ENCODE data around the gene IER5L. TPM values are rescaled to one million over a fixed set of nuclear protein-coding genes. Genes with fewer than 3 reads are reported as not detected.

IER5L gene
- total RNA-seq, 6 donors from 2014 or later, result 3.7 to 17.0 (median 10.3) TPM

DNA sequence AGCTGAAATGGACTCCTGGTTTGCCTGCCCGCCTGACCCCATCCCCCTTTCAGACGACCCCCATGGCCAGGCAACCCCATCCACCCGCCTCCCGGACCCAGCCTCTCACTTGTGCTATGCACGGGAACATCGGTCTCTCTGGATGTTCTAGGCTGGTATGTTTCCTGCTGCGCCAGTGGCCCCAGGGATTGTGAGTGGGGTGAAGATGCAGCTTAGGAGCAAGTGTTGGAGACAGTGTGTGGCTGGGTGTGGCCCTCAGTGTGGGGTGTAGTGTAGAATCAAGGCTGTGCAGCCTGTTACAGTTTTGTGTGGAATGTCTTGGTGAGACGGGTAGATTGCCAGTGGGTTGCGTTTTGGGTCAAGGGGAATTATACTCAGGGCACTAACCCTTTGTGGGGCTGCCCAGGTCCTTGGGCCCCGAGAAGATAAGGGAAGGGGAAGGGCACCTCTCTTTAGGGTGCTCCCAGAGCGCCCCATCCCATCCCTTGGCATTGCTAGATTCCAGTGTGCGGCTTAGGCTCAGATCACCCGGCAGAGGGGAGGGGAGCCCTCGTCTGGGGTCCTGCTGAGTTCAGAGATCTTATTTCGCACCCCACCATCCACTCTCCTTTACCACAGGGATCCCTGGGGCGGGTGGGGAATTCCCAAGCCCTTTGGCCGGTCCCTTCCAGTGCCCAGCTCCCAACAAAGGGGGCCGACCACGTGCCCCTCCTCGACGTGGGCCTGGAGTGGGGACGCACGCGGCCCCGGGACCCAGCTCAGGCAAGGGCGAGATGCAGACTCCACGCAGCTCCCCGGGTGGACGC, 4.6 kb downstream of the IER5L start:
- 60 to 85% methylated on average over 7 to 15 of the region's 29 CpGs for WGBS, 2 donors
- Histone ChIP-seq H3K27me3 (no peaks in the 10 kb centered on the region), H3K27ac (peak overlapping the region; percentile 91 to 98 (median 94)), H3K9me3 (no peaks in the 10 kb centered on the region), H3K36me3 (no peaks in the 10 kb centered on the region), H3K4me1 (peaks cover 14 to 26% (median 19%) of the 10 kb centered on the region in 4 donors), H3K4me3 (peak overlapping the region in 3 of 4 donors; percentile 55 to 82 (median 78))
- TF ChIP-seq POLR2AphosphoS5 (IDR thresholded peaks at IDR 0.05), result no peak
- TF ChIP-seq EP300 (IDR thresholded peaks at IDR 0.05), result no peak
- TF ChIP-seq, protein P1, sequence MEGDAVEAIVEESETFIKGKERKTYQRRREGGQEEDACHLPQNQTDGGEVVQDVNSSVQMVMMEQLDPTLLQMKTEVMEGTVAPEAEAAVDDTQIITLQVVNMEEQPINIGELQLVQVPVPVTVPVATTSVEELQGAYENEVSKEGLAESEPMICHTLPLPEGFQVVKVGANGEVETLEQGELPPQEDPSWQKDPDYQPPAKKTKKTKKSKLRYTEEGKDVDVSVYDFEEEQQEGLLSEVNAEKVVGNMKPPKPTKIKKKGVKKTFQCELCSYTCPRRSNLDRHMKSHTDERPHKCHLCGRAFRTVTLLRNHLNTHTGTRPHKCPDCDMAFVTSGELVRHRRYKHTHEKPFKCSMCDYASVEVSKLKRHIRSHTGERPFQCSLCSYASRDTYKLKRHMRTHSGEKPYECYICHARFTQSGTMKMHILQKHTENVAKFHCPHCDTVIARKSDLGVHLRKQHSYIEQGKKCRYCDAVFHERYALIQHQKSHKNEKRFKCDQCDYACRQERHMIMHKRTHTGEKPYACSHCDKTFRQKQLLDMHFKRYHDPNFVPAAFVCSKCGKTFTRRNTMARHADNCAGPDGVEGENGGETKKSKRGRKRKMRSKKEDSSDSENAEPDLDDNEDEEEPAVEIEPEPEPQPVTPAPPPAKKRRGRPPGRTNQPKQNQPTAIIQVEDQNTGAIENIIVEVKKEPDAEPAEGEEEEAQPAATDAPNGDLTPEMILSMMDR (IDR thresholded peaks at IDR 0.05), result no peak
- TF ChIP-seq POLR2A (IDR thresholded peaks at IDR 0.05), result no peak
- ATAC-seq (ENCODE audit: low FRiP score in 2 of 2) (no peak), DNase-seq (no peak)

DNA sequence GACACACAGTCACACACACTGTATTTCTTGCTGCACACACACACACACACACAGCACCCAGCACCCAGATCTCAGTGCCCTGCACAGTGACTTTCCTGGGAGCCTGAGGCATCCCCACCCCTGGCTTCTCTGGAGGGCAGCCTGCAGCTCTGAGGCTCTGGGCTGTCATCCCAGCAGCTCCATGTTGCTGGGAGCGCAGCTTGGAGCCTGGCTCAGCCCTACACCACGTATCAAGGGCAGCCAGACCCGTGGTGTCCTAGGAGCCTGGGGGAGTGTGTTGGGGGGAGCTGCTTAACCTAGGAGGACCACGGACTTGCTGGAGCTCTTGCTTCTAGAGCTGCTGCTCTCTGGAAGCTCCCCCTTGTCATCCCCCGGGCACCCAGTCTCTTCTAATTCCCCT, 5.2 kb downstream of the IER5L start:
- DNase-seq (no peak), ATAC-seq (ENCODE audit: low FRiP score in 2 of 2) (no peak)
- no peak for TF ChIP-seq EP300 (IDR thresholded peaks at IDR 0.05)
- no peak for TF ChIP-seq POLR2AphosphoS5 (IDR thresholded peaks at IDR 0.05)
- no peak for TF ChIP-seq POLR2A (IDR thresholded peaks at IDR 0.05)
- TF ChIP-seq, protein P1 (IDR thresholded peaks at IDR 0.05), result no peak
- no peak overlapping the region for H3K4me3 ChIP-seq
- no peaks in the 10 kb centered on the region for H3K36me3 ChIP-seq
- peaks cover 18 to 29% (median 22%) of the 10 kb centered on the region in 4 donors for H3K4me1 ChIP-seq
- no peak overlapping the region for H3K27ac ChIP-seq
- no peaks in the 10 kb centered on the region for H3K9me3 ChIP-seq
- 43 to 45% methylated on average over 2 to 5 of the region's 5 CpGs for WGBS, 2 donors
- no peaks in the 10 kb centered on the region for H3K27me3 ChIP-seq

DNA sequence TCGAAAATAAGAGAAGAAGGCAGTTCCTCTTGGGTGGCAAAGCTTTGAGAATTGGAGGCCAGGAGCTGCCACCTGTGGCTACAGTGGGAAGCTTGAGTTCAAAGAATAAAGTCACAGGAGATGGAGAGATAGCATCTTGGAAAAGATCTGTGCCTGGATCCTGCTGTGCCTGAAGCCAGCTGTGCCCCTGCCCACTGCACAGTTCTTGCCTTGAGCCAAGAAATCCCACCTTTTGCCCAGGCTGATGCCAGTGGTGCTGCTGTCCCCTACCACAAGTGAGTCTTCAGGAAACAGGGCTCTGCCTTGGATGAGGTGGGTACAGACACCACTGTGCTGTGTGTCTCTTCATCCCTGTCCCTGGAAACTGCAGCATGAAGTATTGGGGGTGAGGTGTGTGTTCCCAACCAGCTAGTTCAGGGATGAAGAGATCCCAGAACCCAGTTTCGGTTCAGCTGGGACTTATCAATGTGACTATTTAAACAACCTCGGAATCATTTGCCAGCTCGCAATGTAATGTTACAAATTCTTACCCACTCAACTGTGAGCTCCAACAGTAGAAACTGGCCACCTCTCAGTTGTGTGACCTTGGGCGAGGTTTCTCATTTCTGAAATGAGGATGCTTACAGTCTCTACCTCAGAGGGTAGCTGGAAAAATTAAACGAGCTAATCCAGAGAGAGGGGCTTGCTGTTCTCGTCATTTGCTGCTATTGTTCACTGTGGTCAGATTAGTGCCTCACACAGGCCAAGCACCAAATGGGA, 5.9 kb downstream of the IER5L start:
- DNase-seq (no peak), ATAC-seq (ENCODE audit: low FRiP score in 2 of 2) (no peak)
- Histone ChIP-seq H3K27me3 (no peaks in the 10 kb centered on the region), H3K9me3 (no peaks in the 10 kb centered on the region), H3K36me3 (no peaks in the 10 kb centered on the region), H3K27ac (no peak overlapping the region), H3K4me3 (no peak overlapping the region), H3K4me1 (peaks cover 25 to 35% (median 29%) of the 10 kb centered on the region in 4 donors)
- no peak for TF ChIP-seq POLR2AphosphoS5 (IDR thresholded peaks at IDR 0.05)
- TF ChIP-seq POLR2A (IDR thresholded peaks at IDR 0.05), result no peak
- TF ChIP-seq, protein P1 (IDR thresholded peaks at IDR 0.05), result no peak
- TF ChIP-seq EP300 (IDR thresholded peaks at IDR 0.05), result no peak
- WGBS, 2 donors, result 76 to 86% methylated on average over 7 of the region's 7 CpGs

DNA sequence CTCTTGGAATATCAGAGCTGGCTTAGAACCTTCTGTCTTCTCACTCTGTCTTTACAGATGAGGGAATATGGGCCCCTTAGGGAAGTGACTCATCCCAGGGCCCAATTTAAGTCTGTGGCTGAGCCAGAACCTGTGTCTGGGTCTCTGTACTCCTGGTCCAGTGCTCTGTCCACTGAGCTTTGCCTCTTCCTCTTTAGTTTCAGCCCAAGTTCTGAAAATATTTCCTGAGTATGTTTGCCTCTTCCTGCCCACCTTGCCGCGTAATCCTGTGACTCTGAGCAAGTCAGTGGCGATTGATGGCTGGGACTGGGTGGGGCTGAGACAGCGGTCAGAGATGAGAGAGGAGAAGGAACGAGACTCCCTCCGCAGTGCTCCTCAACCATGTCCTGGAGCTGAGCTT, 7.8 kb downstream of the IER5L start:
- DNase-seq, result no peak
- Histone ChIP-seq H3K27ac (no peak overlapping the region), H3K9me3 (no peaks in the 10 kb centered on the region), H3K4me3 (no peak overlapping the region), H3K36me3 (no peaks in the 10 kb centered on the region), H3K27me3 (no peaks in the 10 kb centered on the region), H3K4me1 (peaks cover 30 to 41% (median 33%) of the 10 kb centered on the region in 4 donors)
- TF ChIP-seq EP300 (IDR thresholded peaks at IDR 0.05) (no peak), POLR2A (IDR thresholded peaks at IDR 0.05) (no peak), POLR2AphosphoS5 (IDR thresholded peaks at IDR 0.05) (no peak)
- TF ChIP-seq, protein P1 (IDR thresholded peaks at IDR 0.05), result no peak
- WGBS, 2 donors, result 49 to 61% methylated on average over 6 of the region's 6 CpGs
- ATAC-seq (ENCODE audit: low FRiP score in 2 of 2), result no peak
